IPS-20b (cell line): Measurements from ENCODE around the gene SYT13.

Experiments used
- H3K27ac ChIP-seq: one replicate; pipeline ENCODE4 v1.5.1; 2013; ENCODE audit warnings: low read length
- H3K27me3 ChIP-seq: 2 replicates; pipeline ENCODE4 v1.6.1; 2013; ENCODE audit warnings: mild to moderate bottlenecking, low read length, inconsistent platforms; ENCODE audit not compliant: insufficient read depth
- H3K36me3 ChIP-seq: 2 replicates; pipeline ENCODE4 v1.6.1; 2013; ENCODE audit warnings: low read depth, mild to moderate bottlenecking, inconsistent platforms, low read length, moderate library complexity; ENCODE audit not compliant: insufficient read depth
- H3K4me1 ChIP-seq: 2 replicates; pipeline ENCODE4 v1.6.1; 2013; ENCODE audit warnings: mild to moderate bottlenecking, control low read depth, inconsistent platforms, low read length, moderate library complexity; ENCODE audit not compliant: insufficient read depth
- H3K4me3 ChIP-seq: 2 replicates; pipeline ENCODE4 v1.5.1; 2013; ENCODE audit warnings: mild to moderate bottlenecking, low read length, inconsistent platforms
- H3K9ac ChIP-seq: 2 replicates; pipeline ENCODE4 v1.6.1; 2013; ENCODE audit warnings: low read depth, mild to moderate bottlenecking, inconsistent platforms, low read length, moderate library complexity
- H3K9me3 ChIP-seq: 2 replicates; pipeline ENCODE4 v1.6.1; 2013; ENCODE audit warnings: mild to moderate bottlenecking, low read depth, low read length, inconsistent platforms; ENCODE audit not compliant: insufficient read depth

Gene SYT13

GRCh38 chr11:45225961-45226871, 59.9 kb downstream of the SYT13 start:
- H3K27me3 ChIP-seq, result no peaks in the 10 kb centered on the region
- no peaks in the 10 kb centered on the region for H3K9me3 ChIP-seq
- no peak overlapping the region for H3K9ac ChIP-seq
- no peak overlapping the region for H3K27ac ChIP-seq
- H3K4me3 ChIP-seq, result no peak overlapping the region
- no peaks in the 10 kb centered on the region for H3K4me1 ChIP-seq
- no peaks in the 10 kb centered on the region for H3K36me3 ChIP-seq

GRCh38 chr11:45225277-45225676, 60.9 kb downstream of the SYT13 start:
- H3K9ac ChIP-seq, result no peak overlapping the region
- no peaks in the 10 kb centered on the region for H3K9me3 ChIP-seq
- H3K4me1 ChIP-seq, result no peaks in the 10 kb centered on the region
- no peaks in the 10 kb centered on the region for H3K27me3 ChIP-seq
- no peak overlapping the region for H3K4me3 ChIP-seq
- H3K27ac ChIP-seq, result no peak overlapping the region
- no peaks in the 10 kb centered on the region for H3K36me3 ChIP-seq

DNA sequence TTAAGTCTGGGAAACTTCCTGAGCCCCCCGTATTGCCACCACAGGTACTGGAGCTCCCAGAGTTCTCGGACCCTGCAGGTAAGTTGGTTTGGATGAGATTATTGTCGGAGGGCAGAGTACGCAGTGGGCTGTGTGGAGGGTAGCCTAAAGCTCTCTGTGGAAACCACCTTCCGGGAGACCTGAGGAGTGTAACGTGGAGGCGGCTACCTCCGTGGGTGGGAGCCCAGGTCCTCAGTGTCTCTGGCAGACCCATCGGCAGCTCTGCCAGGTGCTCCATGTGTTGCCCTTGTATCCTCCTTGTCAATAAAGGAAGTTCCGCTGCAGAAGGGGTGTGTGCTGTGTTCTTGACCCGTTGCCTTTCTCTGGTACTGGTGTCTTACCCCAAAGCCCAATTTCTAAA, 61.4 kb downstream of the SYT13 start:
- Histone ChIP-seq H3K4me1 (no peaks in the 10 kb centered on the region), H3K9ac (no peak overlapping the region), H3K4me3 (no peak overlapping the region), H3K27ac (no peak overlapping the region), H3K27me3 (no peaks in the 10 kb centered on the region), H3K9me3 (no peaks in the 10 kb centered on the region), H3K36me3 (no peaks in the 10 kb centered on the region)

DNA sequence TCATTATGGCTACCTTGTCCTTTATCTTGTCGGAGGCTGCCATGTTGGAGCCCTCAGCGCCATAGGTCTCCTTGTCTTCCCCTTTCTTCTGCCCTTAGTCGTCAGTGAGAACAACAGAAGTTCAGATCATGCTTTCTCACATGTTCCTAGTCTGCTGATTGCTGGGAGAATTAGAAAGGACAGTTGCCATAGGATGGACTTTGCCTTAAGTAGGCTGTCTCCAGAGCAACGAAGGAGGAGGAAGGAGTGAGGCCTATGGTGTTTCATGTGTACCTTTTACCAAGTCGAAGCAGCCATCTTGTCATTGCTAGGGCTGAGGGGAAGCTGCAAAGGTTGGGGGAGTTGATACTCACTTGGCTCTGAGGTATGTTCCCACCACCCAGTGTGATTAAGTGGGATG, 62.6 kb downstream of the SYT13 start:
- Histone ChIP-seq H3K27ac (no peak overlapping the region), H3K36me3 (no peaks in the 10 kb centered on the region), H3K9ac (no peak overlapping the region), H3K9me3 (no peaks in the 10 kb centered on the region), H3K27me3 (no peaks in the 10 kb centered on the region), H3K4me1 (no peaks in the 10 kb centered on the region), H3K4me3 (no peak overlapping the region)

DNA sequence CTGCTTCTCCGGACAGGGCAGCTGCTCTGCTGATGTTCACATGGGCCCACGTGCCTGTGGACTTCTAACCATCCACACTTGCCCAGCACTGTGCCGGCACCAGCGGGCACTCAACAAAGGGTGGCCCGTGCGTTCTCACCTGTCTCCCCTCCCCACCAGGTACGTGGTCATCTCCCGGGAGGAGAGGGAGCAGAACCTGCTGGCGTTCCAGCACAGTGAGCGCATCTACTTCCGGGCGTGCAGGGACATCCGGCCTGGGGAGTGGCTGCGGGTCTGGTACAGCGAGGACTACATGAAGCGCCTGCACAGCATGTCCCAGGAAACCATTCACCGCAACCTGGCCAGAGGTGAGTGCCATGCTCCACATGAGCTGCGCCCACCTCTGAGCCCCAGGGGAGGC, 66.7 kb downstream of the SYT13 start:
- Histone ChIP-seq H3K36me3 (no peaks in the 10 kb centered on the region), H3K4me1 (no peaks in the 10 kb centered on the region), H3K27me3 (no peaks in the 10 kb centered on the region), H3K9me3 (no peaks in the 10 kb centered on the region), H3K27ac (no peak overlapping the region), H3K4me3 (no peak overlapping the region), H3K9ac (no peak overlapping the region)

DNA sequence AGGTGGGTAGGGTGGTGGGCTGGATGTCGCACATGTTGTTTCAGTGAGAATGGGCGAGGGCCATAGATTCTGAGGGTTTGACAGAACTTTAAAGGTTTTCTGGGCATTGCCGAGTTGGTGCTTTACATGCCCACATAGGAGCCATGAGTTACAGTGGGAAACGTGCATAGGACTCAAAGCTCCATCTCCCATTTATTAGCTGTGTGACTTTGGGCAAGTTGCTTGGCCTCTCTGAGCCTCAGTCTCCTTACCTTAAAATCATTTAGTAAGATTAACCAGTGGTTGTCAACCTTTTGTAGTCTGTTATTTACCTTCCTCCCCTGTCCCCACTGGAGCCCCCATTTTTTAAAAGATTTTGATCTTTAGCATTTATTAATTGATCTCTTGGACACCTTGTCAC, 67.4 kb downstream of the SYT13 start:
- H3K27me3 ChIP-seq, result no peaks in the 10 kb centered on the region
- no peak overlapping the region for H3K4me3 ChIP-seq
- H3K4me1 ChIP-seq, result no peaks in the 10 kb centered on the region
- no peak overlapping the region for H3K9ac ChIP-seq
- no peak overlapping the region for H3K27ac ChIP-seq
- H3K9me3 ChIP-seq, result no peaks in the 10 kb centered on the region
- no peaks in the 10 kb centered on the region for H3K36me3 ChIP-seq

GRCh38 chr11:45217991-45218390, 68.2 kb downstream of the SYT13 start:
- Histone ChIP-seq H3K4me3 (no peak overlapping the region), H3K9ac (no peak overlapping the region), H3K27ac (no peak overlapping the region), H3K27me3 (no peaks in the 10 kb centered on the region), H3K36me3 (no peaks in the 10 kb centered on the region), H3K4me1 (no peaks in the 10 kb centered on the region), H3K9me3 (no peaks in the 10 kb centered on the region)

DNA sequence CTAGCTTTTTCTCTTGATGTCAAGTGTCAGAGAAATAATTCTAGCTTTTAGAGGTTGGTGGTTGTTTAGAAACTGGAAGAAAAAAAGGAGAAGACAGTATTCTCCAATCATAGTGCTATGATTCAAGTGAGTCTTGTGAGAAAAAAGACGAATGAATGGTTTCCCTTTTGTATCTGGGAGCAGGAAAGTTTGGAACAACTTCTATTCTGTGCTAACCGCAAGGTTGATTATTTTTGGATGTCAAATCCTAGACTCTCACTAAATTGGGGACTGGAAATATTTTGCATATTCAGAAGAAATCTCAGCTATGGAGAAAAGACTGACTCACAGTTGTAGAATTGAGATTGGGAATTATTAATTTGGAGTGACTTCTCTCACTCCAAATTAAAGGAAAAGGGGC, 69.2 kb downstream of the SYT13 start:
- Histone ChIP-seq H3K27me3 (no peaks in the 10 kb centered on the region), H3K36me3 (no peaks in the 10 kb centered on the region), H3K4me3 (no peak overlapping the region), H3K9ac (no peak overlapping the region), H3K4me1 (no peaks in the 10 kb centered on the region), H3K9me3 (no peaks in the 10 kb centered on the region), H3K27ac (no peak overlapping the region)

- Histone ChIP-seq H3K9ac (no peak overlapping the region), H3K9me3 (no peaks in the 10 kb centered on the region), H3K27me3 (no peaks in the 10 kb centered on the region), H3K4me1 (no peaks in the 10 kb centered on the region), H3K4me3 (no peak overlapping the region), H3K27ac (no peak overlapping the region), H3K36me3 (no peaks in the 10 kb centered on the region)
Observed at GRCh38 chr11:45216031-45216430, 70.1 kb downstream of the SYT13 start.

DNA sequence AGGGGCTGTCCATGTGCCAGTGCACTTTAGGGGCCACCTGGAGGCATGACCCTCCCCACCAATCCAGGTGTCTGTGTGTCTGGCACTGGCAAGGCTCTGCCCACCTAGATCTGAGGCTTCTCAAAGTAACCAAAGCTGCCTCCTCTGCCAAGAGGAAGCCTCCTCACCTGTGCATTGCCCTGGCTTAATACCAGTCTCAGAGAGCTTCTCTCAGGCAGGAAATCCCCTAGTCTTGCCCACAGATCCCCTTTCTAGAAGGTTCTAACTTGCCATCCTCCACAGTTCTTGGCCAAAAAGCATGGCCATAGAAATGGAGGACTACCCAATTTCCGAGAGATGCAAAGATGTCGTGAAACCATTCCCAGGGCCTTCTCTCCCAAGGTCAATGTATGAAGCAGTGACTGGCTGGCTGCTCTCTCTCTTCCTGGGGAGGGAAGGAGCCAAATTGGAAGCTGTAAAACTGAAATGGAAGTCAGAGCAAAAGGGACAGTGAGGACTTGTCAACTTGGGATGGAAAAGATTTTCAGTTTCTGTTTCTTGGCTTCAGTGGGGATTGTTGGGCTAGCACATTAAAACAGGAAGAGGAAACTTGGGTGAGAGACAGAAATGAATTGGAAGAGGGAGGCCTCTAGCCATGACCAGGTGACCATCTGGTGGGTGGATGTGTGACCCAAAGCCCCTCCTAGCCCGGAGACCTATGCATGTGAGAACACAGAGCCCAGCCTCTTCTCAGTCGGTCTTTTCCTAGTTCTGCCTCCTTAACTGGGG, 70.9 kb downstream of the SYT13 start:
- Histone ChIP-seq H3K27me3 (no peaks in the 10 kb centered on the region), H3K36me3 (no peaks in the 10 kb centered on the region), H3K4me3 (no peak overlapping the region), H3K27ac (no peak overlapping the region), H3K4me1 (no peaks in the 10 kb centered on the region; the same call in 1 of the 2 replicates), H3K9ac (no peak overlapping the region), H3K9me3 (no peaks in the 10 kb centered on the region)

GRCh38 chr11:45213717-45214116, 72.4 kb downstream of the SYT13 start:
- H3K4me1 ChIP-seq, result peaks cover 6% of the 10 kb centered on the region; the same call in 1 of the 2 replicates
- H3K27me3 ChIP-seq, result no peaks in the 10 kb centered on the region
- no peaks in the 10 kb centered on the region for H3K36me3 ChIP-seq

DNA sequence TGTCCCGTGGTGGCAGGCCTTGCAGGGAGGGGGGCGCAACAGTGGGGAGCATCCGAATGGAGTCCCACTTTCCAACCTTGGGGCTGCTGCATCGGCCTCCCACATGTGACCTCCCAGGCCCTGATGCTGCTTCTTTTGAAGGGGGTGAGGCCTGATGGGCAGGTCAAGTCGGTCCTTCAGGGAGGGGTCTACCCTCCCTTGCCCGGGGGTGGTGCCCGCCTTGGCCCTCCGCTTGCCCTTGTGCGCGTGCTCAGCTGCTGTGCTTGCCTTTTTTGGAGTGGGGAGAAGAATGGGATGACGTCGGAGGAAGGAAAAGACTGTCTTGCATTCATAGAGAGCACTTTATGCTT, 72.8 kb downstream of the SYT13 start:
- no peak overlapping the region for H3K4me3 ChIP-seq
- H3K27me3 ChIP-seq, result no peaks in the 10 kb centered on the region
- H3K27ac ChIP-seq, result no peak overlapping the region
- no peaks in the 10 kb centered on the region for H3K9me3 ChIP-seq
- H3K9ac ChIP-seq, result no peak overlapping the region
- H3K4me1 ChIP-seq, result peaks cover 6% of the 10 kb centered on the region; the same call in 1 of the 2 replicates
- no peaks in the 10 kb centered on the region for H3K36me3 ChIP-seq

More at GRCh38 chr11:45213717-45214116, 72.4 kb downstream of the SYT13 start:
- Histone ChIP-seq H3K4me3 (no peak overlapping the region), H3K9ac (no peak overlapping the region), H3K9me3 (no peaks in the 10 kb centered on the region), H3K27ac (no peak overlapping the region)
